Upper lobe of right lung (tissue), 1 donor: ENCODE measurements around the gene MYBBP1A. TPM values are rescaled to one million over a fixed set of nuclear protein-coding genes. Genes with fewer than 3 reads are reported as not detected.

Source experiments
- ATAC-seq: fragments of 200-7000 bp; cut with Tn5 transposase; one replicate; pipeline ENCODE4 v1.9.1; 2020; ENCODE audit warnings: mild to moderate bottlenecking, moderate library complexity
- DNase-seq: peaks from one replicate; pipeline ENCODE4 v3.0.0-alpha.2; 2020
- H3K27ac ChIP-seq: fragments of 200-600 bp; one replicate; pipeline ENCODE4 v1.8.0; 2022
- H3K27me3 ChIP-seq: fragments of 200-600 bp; one replicate; pipeline ENCODE4 v1.8.0; 2022; ENCODE audit warnings: mild to moderate bottlenecking
- H3K36me3 ChIP-seq: fragments of 200-600 bp; one replicate; pipeline ENCODE4 v1.8.0; 2022
- H3K4me1 ChIP-seq: fragments of 200-600 bp; one replicate; pipeline ENCODE4 v1.8.0; 2022
- H3K4me3 ChIP-seq: fragments of 200-600 bp; one replicate; pipeline ENCODE4 v1.8.0; 2022; ENCODE audit warnings: mild to moderate bottlenecking
- H3K9me3 ChIP-seq: fragments of 200-600 bp; one replicate; pipeline ENCODE4 v1.8.0; 2022
- CTCF ChIP-seq: fragments of 200-600 bp; IDR thresholded peaks from one replicate; pipeline ENCODE4 v1.8.0; 2022; ENCODE audit warnings: antibody characterized with exemption
- intact Hi-C: fragments of 100-400 bp; cut with DNase I; formaldehyde crosslinking; loops from one replicate; pipeline ENCODE4 v1.11.0; 2022
- total RNA-seq: library from RNA; stranded (reverse); fragmentation: NEBNext Ultra II Directional; extraction: Animal tissue kit (Norgen Biotek cat#: 25700); gene quantifications from one replicate; pipeline ENCODE4 v1.2.1, GENCODE V29; 2021
- donor health status: DM: no; HTN: yes; CAD: no; lungs with severe emphysema.

MYBBP1A gene
- total RNA-seq, 1 donor from 2014 or later, result 46.7 TPM

- Histone ChIP-seq H3K4me3 (no peak overlapping the region), H3K9me3 (no peaks in the 10 kb centered on the region), H3K27ac (peak overlapping the region; percentile 55), H3K27me3 (no peaks in the 10 kb centered on the region), H3K36me3 (peaks cover 17% of the 10 kb centered on the region), H3K4me1 (peaks cover 28% of the 10 kb centered on the region)
- ATAC-seq, result no peak
- intact Hi-C loops, result no loop called here
- no peak for TF ChIP-seq CTCF
- no peak for DNase-seq
These were observed 20.7 kb downstream of the MYBBP1A start for GRCh38 chr17:4534515-4534914.

DNA sequence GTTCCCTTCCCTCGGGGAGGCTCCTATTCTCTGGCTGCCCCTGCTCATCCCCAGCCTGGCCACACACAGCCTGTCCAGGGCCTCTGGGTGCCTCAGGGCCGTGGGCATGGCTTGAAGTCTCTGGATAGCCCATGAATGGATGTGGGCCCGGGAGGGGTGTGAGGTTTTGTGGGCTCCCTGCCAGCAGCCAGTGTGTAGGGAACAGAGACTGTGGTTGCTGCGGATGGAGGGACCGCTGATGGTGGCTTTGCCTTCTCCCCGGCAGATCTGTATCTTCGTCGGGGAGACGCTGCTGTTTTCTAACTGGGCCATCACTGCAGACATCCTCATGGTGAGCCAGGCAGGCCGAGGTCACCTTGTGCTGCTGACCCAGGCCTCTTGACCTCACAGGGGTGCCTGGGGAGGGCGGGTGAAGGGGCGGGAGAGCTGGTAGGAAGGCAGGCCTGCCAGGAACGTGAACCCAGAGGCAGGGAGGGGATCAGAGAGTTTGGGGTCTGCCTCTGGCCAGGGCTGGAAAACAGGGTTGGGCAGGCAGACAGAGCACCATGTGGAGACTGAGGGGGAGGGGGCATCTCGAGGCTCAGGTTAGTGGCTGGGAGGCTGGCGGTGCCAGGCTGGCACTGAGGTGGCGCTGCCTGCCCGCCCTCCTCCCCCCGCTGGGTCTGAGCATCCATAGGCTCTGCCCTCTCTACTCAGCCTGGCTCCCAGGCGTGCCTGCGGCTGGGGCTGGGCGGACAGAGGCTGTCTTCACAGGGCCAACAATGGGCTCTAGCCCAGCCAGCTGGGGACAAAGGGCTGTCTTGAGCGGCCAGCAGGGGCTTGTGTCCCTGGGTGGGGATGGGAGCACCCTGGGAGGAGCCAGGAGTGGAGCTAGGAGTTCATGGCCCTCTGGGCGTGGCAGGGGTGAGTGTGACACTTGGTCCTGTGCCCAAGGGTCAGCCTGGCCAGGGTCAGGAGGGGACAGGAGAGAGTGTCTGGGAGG is 21.4 kb downstream of the MYBBP1A start:
- no peak for TF ChIP-seq CTCF
- DNase-seq (no peak), ATAC-seq (peak; percentile 21)
- Histone ChIP-seq H3K36me3 (peaks cover 10% of the 10 kb centered on the region), H3K27me3 (no peaks in the 10 kb centered on the region), H3K4me3 (no peak overlapping the region), H3K27ac (peak overlapping the region; percentile 55), H3K4me1 (peaks cover 28% of the 10 kb centered on the region), H3K9me3 (no peaks in the 10 kb centered on the region)
- intact Hi-C loops, result no loop called here

- H3K36me3 ChIP-seq, result peaks cover 1% of the 10 kb centered on the region
- H3K27me3 ChIP-seq, result no peaks in the 10 kb centered on the region
- H3K9me3 ChIP-seq, result no peaks in the 10 kb centered on the region
- H3K27ac ChIP-seq, result peak overlapping the region; percentile 55
- DNase-seq (no peak), ATAC-seq (no peak)
- peaks cover 28% of the 10 kb centered on the region for H3K4me1 ChIP-seq
- TF ChIP-seq CTCF, result no peak
- intact Hi-C loops, result no loop called here
- H3K4me3 ChIP-seq, result no peak overlapping the region
These were observed 22.2 kb downstream of the MYBBP1A start for GRCh38 chr17:4532860-4533522.

DNA sequence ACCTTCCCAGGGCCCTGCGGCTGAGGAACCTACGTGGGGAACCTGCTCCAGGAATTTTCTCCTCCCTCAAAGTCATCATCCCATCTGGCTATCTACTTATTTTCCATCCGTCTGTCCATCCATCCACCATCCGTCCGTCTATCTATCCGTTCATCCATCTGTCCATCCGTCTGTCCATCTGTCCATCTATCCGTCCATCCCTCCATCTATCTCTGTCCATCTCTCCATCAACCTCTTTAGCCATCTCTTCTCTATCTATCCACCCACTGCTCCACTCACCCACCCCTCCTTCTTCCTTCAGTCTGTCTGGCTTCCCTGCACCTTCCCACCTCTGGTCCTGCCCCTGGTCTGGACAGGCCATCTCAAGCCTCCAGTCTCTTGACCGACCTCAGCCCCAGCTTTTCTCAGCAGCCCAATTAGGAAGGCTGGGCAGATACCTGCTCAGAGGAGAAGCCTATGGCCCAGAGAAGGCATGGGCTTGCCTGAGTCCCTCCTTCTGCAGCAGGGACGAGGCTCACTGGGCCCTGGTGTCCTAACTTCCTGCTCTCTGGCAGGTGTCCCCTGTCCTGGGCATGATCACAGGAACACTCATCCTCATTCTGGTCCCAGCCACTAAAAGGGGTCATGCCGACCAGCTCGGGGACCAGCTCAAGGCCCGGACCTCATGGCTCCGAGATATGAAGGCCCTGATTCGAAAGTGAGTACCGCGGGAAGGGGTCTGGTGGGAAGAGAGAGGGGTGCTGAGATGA is 23.0 kb downstream of the MYBBP1A start:
- DNase-seq (no peak), ATAC-seq (no peak)
- TF ChIP-seq CTCF, result no peak
- Histone ChIP-seq H3K27me3 (no peaks in the 10 kb centered on the region), H3K4me3 (no peak overlapping the region), H3K9me3 (no peaks in the 10 kb centered on the region), H3K4me1 (peaks cover 29% of the 10 kb centered on the region), H3K27ac (no peak overlapping the region), H3K36me3 (no peaks in the 10 kb centered on the region)
- intact Hi-C loops, result no loop called here

- H3K4me3 ChIP-seq, result no peak overlapping the region
- H3K9me3 ChIP-seq, result no peaks in the 10 kb centered on the region
- peaks cover 19% of the 10 kb centered on the region for H3K4me1 ChIP-seq
- H3K27ac ChIP-seq, result peak overlapping the region; percentile 68
- H3K36me3 ChIP-seq, result no peaks in the 10 kb centered on the region
- no peak for TF ChIP-seq CTCF
- intact Hi-C loops, result no loop called here
- peak; percentile 47 for ATAC-seq
- no peak for DNase-seq
- H3K27me3 ChIP-seq, result no peaks in the 10 kb centered on the region
These were observed 24.1 kb downstream of the MYBBP1A start for GRCh38 chr17:4530799-4531730.
